A549 (cell line): ENCODE measurements around the gene MPI. TPM values are rescaled to one million over a fixed set of nuclear protein-coding genes. Genes with fewer than 3 reads are reported as not detected.
A peak's percentile ranks its signal among the peaks of the same experiment; 100 is the strongest.

Source experiments
- ATAC-seq, 2 experiments: fragments of 200-7000 bp in 1 of 2; fragments of >200 bp in 1 of 2; cut with Nextera tagmentation in 1 of 2; cut with Tn5 transposase in 1 of 2; 3 replicates each; pipeline versions ENCODE4 v1.8.0 to v1.9.1; 2018 to 2020; ENCODE audit warnings: mild to moderate bottlenecking in 1 of 2, moderate library complexity in 1 of 2
- CTCF ChIA-PET: fragments of 300-600 bp; sonication (Branson Sonifier 250); formaldehyde crosslinking; extraction: SDS; loops from one replicate; lab custom pipeline; 2021; ENCODE audit warnings: antibody characterized with exemption, inconsistent platforms; lab: Yijun Ruan, JAX
- POLR2A ChIA-PET: fragments of 350-600 bp; formaldehyde crosslinking; extraction: SDS; loops from one replicate; lab custom pipeline; 2021; ENCODE audit warnings: antibody characterized with exemption, inconsistent platforms; lab: Yijun Ruan, JAX
- DNase-seq, 2 experiments: peaks; one replicate each; pipeline versions ENCODE4 v3.0.0 to v3.0.0-alpha.2; 2011 to 2016; ENCODE audit warnings: low read depth in 1 of 2, low spot score in 1 of 2
- FAIRE-seq: peaks from 2 replicates; lab custom pipeline; 2011; peaks lifted over from hg19 to GRCh38; lab: Jason Lieb, UNC
- H3K27ac ChIP-seq, 2 experiments: fragments of >200 bp; sonication (Bioruptor Twin); formaldehyde crosslinking; 3 replicates each; pipeline ENCODE4 v1.5.1; 2016 to 2017
- H3K4me1 ChIP-seq: fragments of >200 bp; sonication (Bioruptor Twin); formaldehyde crosslinking; 3 replicates; pipeline ENCODE4 v1.6.1; 2016
- H3K4me2 ChIP-seq: fragments of >200 bp; sonication (Bioruptor Twin); formaldehyde crosslinking; 3 replicates; pipeline ENCODE4 v1.6.1; 2016
- H3K4me3 ChIP-seq: fragments of >200 bp; sonication (Bioruptor Twin); formaldehyde crosslinking; 3 replicates; pipeline ENCODE4 v1.5.1; 2016
- H3K9me3 ChIP-seq: fragments of >200 bp; sonication (Bioruptor Twin); formaldehyde crosslinking; 3 replicates; pipeline ENCODE4 v1.6.1; 2016
- BCL3 ChIP-seq: fragments of >200 bp; sonication (Bioruptor Twin); formaldehyde crosslinking; IDR thresholded peaks from 3 replicates; pipeline ENCODE4 v1.6.1; 2016
- BHLHE40 ChIP-seq: IDR thresholded peaks from 2 replicates; pipeline ENCODE4 v1.6.1; 2012; ENCODE audit warnings: low read depth, low read length, inconsistent platforms
- CBX2 ChIP-seq: fragments of 200-600 bp; sonication (generic); IDR thresholded peaks from 2 replicates; pipeline ENCODE4 v1.6.1; 2016; ENCODE audit warnings: low read depth, mild to moderate bottlenecking, borderline replicate concordance
- E2F6 ChIP-seq: IDR thresholded peaks from 2 replicates; pipeline ENCODE4 v1.6.1; 2012; ENCODE audit warnings: low read depth, borderline replicate concordance
- EHF ChIP-seq: fragments of 250-450 bp; sonication (Bioruptor Pico); IDR thresholded peaks from 2 replicates; pipeline ENCODE4 v1.5.0; 2020; ENCODE audit warnings: mild to moderate bottlenecking
- EP300 ChIP-seq, 2 experiments: fragments of >200 bp; sonication (Bioruptor Twin); formaldehyde crosslinking; IDR thresholded peaks; 2 replicates in 1 of 2; 3 replicates in 1 of 2; pipeline ENCODE4 v1.6.1; 2016 to 2017
- ESRRA ChIP-seq: fragments of 150-350 bp; IDR thresholded peaks from 2 replicates; pipeline ENCODE4 v1.6.1; 2014; ENCODE audit warnings: mild to moderate bottlenecking, low read length, borderline replicate concordance
- FOSL2 ChIP-seq, 2 experiments: fragments of 450-650 bp in 1 of 2; fragments of >200 bp in 1 of 2; sonication (Bioruptor Twin) in 1 of 2; formaldehyde crosslinking; IDR thresholded peaks; 2 replicates each; pipeline versions ENCODE4 v1.5.0 to v1.6.1; 2016 to 2020; ENCODE audit warnings: mild to moderate bottlenecking in 1 of 2, moderate library complexity in 1 of 2
- GATA3 ChIP-seq: IDR thresholded peaks from 2 replicates; pipeline ENCODE4 v1.6.1; 2012; ENCODE audit warnings: borderline replicate concordance
- HES2 ChIP-seq: fragments of >200 bp; sonication (Bioruptor Twin); formaldehyde crosslinking; IDR thresholded peaks from 2 replicates; pipeline ENCODE4 v1.6.1; 2016
- HEYL ChIP-seq: fragments of 250-450 bp; sonication (Bioruptor Pico); IDR thresholded peaks from 2 replicates; pipeline ENCODE4 v1.8.0; 2021; ENCODE audit warnings: mild to moderate bottlenecking, moderate library complexity
- HOXB5 ChIP-seq: fragments of 250-450 bp; sonication (Bioruptor Pico); IDR thresholded peaks from 2 replicates; pipeline ENCODE4 v1.5.0; 2020; ENCODE audit warnings: mild to moderate bottlenecking, moderate library complexity
- JUN ChIP-seq, 2 experiments: fragments of >200 bp; sonication (Bioruptor Twin); formaldehyde crosslinking; IDR thresholded peaks; 2 replicates in 1 of 2; 3 replicates in 1 of 2; pipeline ENCODE4 v1.6.1; 2016 to 2017
- KDM1A ChIP-seq: fragments of 200-600 bp; sonication (generic); IDR thresholded peaks from 2 replicates; pipeline ENCODE4 v1.6.1; 2016; ENCODE audit warnings: low read depth, mild to moderate bottlenecking
- KDM5A ChIP-seq: fragments of 200-600 bp; sonication (generic); IDR thresholded peaks from 2 replicates; pipeline ENCODE4 v1.6.1; 2016; ENCODE audit warnings: antibody characterized with exemption, mild to moderate bottlenecking
- MAFK ChIP-seq: fragments of 450-650 bp; IDR thresholded peaks from 2 replicates; pipeline ENCODE4 v1.6.1; 2014; ENCODE audit not compliant: partially characterized antibody
- MAX ChIP-seq: IDR thresholded peaks from 2 replicates; pipeline ENCODE4 v1.6.1; 2012
- MAZ ChIP-seq: fragments of 150-350 bp; IDR thresholded peaks from 2 replicates; pipeline ENCODE4 v1.6.1; 2014; ENCODE audit warnings: antibody characterized with exemption, low read depth, low read length, borderline replicate concordance
- MYC ChIP-seq: IDR thresholded peaks from 2 replicates; pipeline ENCODE4 v1.6.1; 2012; ENCODE audit warnings: mild to moderate bottlenecking, inconsistent platforms, low read length, improper control_type of control experiment, borderline replicate concordance
- PHF8 ChIP-seq: fragments of 200-600 bp; sonication (generic); IDR thresholded peaks from 2 replicates; pipeline ENCODE4 v1.6.1; 2016; ENCODE audit warnings: low read depth, mild to moderate bottlenecking, antibody characterized with exemption, moderate library complexity, borderline replicate concordance
- POLR2A ChIP-seq: IDR thresholded peaks from 2 replicates; pipeline ENCODE4 v1.6.1; 2012; ENCODE audit warnings: mild to moderate bottlenecking, low read length
- RARB ChIP-seq: fragments of 250-450 bp; sonication (Bioruptor Pico); IDR thresholded peaks from 2 replicates; pipeline ENCODE4 v1.8.0; 2021; ENCODE audit warnings: mild to moderate bottlenecking, moderate library complexity
- REST ChIP-seq: fragments of 200-600 bp; sonication (generic); IDR thresholded peaks from 2 replicates; pipeline ENCODE4 v1.6.1; 2016; ENCODE audit warnings: antibody characterized with exemption, mild to moderate bottlenecking, moderate library complexity
- RFX5 ChIP-seq: fragments of 450-650 bp; IDR thresholded peaks from 2 replicates; pipeline ENCODE4 v1.7.1; 2014; ENCODE audit warnings: antibody characterized with exemption, mild to moderate bottlenecking, moderate library complexity
- ZSCAN20 ChIP-seq: fragments of 250-450 bp; sonication (Bioruptor Pico); IDR thresholded peaks from 2 replicates; pipeline ENCODE4 v1.8.0; 2022; ENCODE audit warnings: mild to moderate bottlenecking, moderate library complexity
- WGBS: methylation state at CpG from one replicate; pipeline ENCODE4 v1.1.6; 2017; ENCODE audit errors: missing lambda C conversion rate; 5-methylcytosine and 5-hydroxymethylcytosine counted together
- polyA plus RNA-seq, 4 experiments: library from polyadenylated mRNA; depleted of rRNA in 3 of 4; stranded (reverse); fragments of >200 nt; fragmentation: RNase III in 1 of 4; extraction: RNeasy Plus Mini Kit Qiagen cat#74134 plus additional on column Dnase treatment in 1 of 4; gene quantifications; 2 replicates in 3 of 4; 3 replicates in 1 of 4; pipeline ENCODE4 v1.2.3, GENCODE V29; 2011 to 2017
- TF ChIP-seq, protein P1 (sequence below): fragments of 450-650 bp; IDR thresholded peaks from 2 replicates; pipeline ENCODE4 v1.6.1; 2014; ENCODE audit warnings: antibody characterized with exemption

MPI gene
- polyA plus RNA-seq, 2 of the 4 experiments (the other 2 are of a cell fraction): 39.9 to 53.7 TPM

DNA sequence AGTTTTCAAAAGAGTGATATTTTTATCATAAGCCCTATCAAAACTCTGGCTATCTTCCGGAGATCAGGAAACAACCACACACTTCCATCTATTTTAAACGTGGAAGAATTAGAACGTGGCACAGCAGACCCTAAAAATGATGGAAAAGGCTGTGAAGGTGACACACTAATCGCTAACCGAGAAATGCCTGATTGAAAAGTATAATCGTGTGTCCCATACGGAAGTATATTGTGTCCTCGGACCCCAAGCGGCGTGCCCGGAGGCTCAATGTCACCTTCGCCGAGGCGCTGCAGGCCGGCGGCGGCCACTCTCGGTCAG is 47.4 kb downstream of the MPI start:
- peak overlapping the region; percentile 65 for H3K4me3 ChIP-seq
- H3K4me1 ChIP-seq: peaks cover 9% of the 10 kb centered on the region; the same call in 1 of the 3 replicates
- FAIRE-seq (no peak), DNase-seq (no peak), ATAC-seq (no peak; a peak in 1 of 6 replicates)
- CTCF ChIA-PET: interaction anchor here (2.0 kb wide), 1 partner anchor 13 kb away, joined by 21 read pairs; no protein-coding TSS in a partner anchor
- 2% methylated on average over 18 of the region's 18 CpGs for WGBS
- POLR2A ChIA-PET: interaction anchor here (0.9 to 1.6 kb wide), 7 partner anchors 10 to 86 kb away, joined by 3 to 24 read pairs (median 5); partner anchors contain the start of genes PPCDC and RPP25
- TF ChIP-seq MAZ (no peak), EP300 (IDR thresholded peaks at IDR 0.05) (no peak), EHF (CRISPR knock-in tag) (no peak), MAFK (no peak), E2F6 (no peak; the same call in 1 of the 2 replicates)
- peak overlapping the region; percentile 88 to 95 for H3K27ac ChIP-seq
- H3K9me3 ChIP-seq: no peaks in the 10 kb centered on the region
- H3K4me2 ChIP-seq: peak overlapping the region; percentile 77

- Histone ChIP-seq H3K27ac (peak within 1 kb of the TSS; percentile 88 to 95), H3K4me3 (peak within 1 kb of the TSS; percentile 65), H3K4me2 (peak within 1 kb of the TSS; percentile 77), H3K9me3 (no peaks in the 10 kb centered on the region), H3K4me1 (peaks cover 9% of the 10 kb centered on the region; the same call in 1 of the 3 replicates)
- ChIA-PET POLR2A (interaction anchor here (0.8 to 1.8 kb wide), 15 partner anchors 10 to 430 kb away, joined by 3 to 24 read pairs (median 4); partner anchors contain the start of genes FAM219B, MPI, PPCDC and RPP25), CTCF (interaction anchor here (1.0 to 2.0 kb wide), 4 partner anchors 9 to 167 kb away, joined by 3 to 21 read pairs (median 4); no protein-coding TSS in a partner anchor)
- peak; percentile 95 for ATAC-seq
- peak; percentile 93 to 99 for DNase-seq
- no peak for FAIRE-seq
- 2% methylated on average over 28 of the region's 85 CpGs for WGBS
- TF ChIP-seq MYC (peak; percentile 93), MAFK (no peak), RARB (CRISPR knock-in tag) (0 out of 2 replicates have a peak, but pooled peaks have one; percentile 55), MAX (peak; percentile 86), JUN (IDR thresholded peaks at IDR 0.05) (peak; percentile 89 to 93; a peak in 4 of 5 replicates), KDM5A (peak; percentile 60; the same call in 1 of the 2 replicates), BCL3 (peak; percentile 98), PHF8 (peak; percentile 95), KDM1A (no peak), E2F6 (peak; percentile 47; the same call in 1 of the 2 replicates), CBX2 (no peak), FOSL2 (IDR thresholded peaks at IDR 0.05) (no peak), FOSL2 (CRISPR knock-in tag; IDR thresholded peaks at IDR 0.05) (peak; percentile 16), BHLHE40 (peak; percentile 49), RFX5 (0 out of 2 replicates have a peak, but pooled peaks have one; percentile 22), ZSCAN20 (CRISPR knock-in tag) (no peak), HES2 (no peak), GATA3 (peak; percentile 29; the same call in 1 of the 2 replicates), HEYL (no peak), HOXB5 (CRISPR knock-in tag) (peak; percentile 81; the same call in 1 of the 2 replicates), POLR2A (peak; percentile 96), EHF (CRISPR knock-in tag) (no peak), REST (0 out of 2 replicates have a peak, but pooled peaks have one; percentile 18), MAZ (peak; percentile 91; the same call in 1 of the 2 replicates), ESRRA (0 out of 2 replicates have a peak, but pooled peaks have one; percentile 36)
- TF ChIP-seq, protein P1, sequence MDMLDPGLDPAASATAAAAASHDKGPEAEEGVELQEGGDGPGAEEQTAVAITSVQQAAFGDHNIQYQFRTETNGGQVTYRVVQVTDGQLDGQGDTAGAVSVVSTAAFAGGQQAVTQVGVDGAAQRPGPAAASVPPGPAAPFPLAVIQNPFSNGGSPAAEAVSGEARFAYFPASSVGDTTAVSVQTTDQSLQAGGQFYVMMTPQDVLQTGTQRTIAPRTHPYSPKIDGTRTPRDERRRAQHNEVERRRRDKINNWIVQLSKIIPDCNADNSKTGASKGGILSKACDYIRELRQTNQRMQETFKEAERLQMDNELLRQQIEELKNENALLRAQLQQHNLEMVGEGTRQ: peak; percentile 85
Measured at GRCh38 chr15:74937590-74938371, 47.9 kb downstream of the MPI start, which contains the start of gene COX5A. Gene COX5A (minus strand): TSS chr15:74938073. CDS start chr15:74938014, 59 bp downstream.
